ENCODE data around the gene TLX2.
A peak's percentile ranks its signal among the peaks of the same experiment; 100 is the strongest.
"Not testable (repeated sequence)": the region's sequence is repeated elsewhere in the genome, so short reads cannot be mapped to it uniquely, and the experiment has no call there.

TLX2 gene

GRCh38 chr2:74553892-74554819, 39.9 kb downstream of the TLX2 start, which contains the start of the genes DOK1 and LOXL3:
DOK1 (plus strand) TSS chr2:74554720; CDS start chr2:74554755, 35 bp downstream.
LOXL3 (minus strand) TSS chr2:74553942; CDS start chr2:74552634, 1,308 bp downstream.
- DNase-seq (ENCODE audit: low read depth, low spot score) = peak; percentile 69

GRCh38 chr2:74554820-74555531, 40.7 kb downstream of the TLX2 start:
- DNase-seq (ENCODE audit: low read depth, low spot score) = no peak

DNA sequence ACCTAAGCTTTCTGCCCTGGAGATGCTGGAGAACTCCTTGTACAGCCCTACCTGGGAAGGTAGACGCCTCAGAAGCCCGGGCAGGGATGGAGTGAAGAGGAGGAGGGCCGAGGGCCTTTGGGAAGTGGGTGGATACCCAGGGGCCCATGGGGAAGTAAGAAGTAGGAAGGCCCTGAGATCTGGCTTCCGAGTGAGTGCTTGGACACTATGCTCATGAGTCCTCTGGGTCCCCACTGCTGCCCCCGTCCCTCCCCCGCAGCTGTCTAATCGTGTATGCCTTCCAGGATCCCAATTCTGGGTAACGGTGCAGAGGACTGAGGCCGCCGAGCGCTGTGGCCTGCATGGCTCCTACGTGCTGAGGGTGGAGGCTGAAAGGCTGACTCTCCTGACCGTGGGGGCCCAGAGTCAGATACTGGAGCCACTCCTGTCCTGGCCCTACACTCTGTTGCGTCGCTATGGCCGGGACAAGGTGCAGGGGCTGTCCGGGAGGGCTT, 41.4 kb downstream of the TLX2 start:
- no peak for DNase-seq (ENCODE audit: low read depth, low spot score)

DNA sequence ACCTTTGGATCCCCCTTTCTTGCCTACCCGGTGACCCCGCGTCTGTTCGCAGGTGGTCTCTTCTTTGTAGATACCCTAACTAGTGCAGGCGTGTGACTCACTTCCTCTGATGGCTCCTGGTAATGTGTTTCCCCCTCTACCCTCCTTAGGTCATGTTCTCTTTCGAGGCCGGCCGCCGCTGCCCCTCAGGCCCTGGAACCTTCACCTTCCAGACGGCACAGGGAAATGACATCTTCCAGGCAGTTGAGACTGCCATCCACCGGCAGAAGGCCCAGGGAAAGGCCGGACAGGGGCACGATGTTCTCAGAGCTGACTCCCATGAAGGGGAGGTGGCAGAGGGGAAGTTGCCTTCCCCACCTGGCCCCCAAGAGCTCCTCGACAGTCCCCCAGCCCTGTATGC, 41.9 kb downstream of the TLX2 start:
- DNase-seq (ENCODE audit: low read depth, low spot score) = no peak

- no peak for DNase-seq (ENCODE audit: low read depth, low spot score)
These were observed 42.7 kb downstream of the TLX2 start for GRCh38 chr2:74556831-74557370.

DNA sequence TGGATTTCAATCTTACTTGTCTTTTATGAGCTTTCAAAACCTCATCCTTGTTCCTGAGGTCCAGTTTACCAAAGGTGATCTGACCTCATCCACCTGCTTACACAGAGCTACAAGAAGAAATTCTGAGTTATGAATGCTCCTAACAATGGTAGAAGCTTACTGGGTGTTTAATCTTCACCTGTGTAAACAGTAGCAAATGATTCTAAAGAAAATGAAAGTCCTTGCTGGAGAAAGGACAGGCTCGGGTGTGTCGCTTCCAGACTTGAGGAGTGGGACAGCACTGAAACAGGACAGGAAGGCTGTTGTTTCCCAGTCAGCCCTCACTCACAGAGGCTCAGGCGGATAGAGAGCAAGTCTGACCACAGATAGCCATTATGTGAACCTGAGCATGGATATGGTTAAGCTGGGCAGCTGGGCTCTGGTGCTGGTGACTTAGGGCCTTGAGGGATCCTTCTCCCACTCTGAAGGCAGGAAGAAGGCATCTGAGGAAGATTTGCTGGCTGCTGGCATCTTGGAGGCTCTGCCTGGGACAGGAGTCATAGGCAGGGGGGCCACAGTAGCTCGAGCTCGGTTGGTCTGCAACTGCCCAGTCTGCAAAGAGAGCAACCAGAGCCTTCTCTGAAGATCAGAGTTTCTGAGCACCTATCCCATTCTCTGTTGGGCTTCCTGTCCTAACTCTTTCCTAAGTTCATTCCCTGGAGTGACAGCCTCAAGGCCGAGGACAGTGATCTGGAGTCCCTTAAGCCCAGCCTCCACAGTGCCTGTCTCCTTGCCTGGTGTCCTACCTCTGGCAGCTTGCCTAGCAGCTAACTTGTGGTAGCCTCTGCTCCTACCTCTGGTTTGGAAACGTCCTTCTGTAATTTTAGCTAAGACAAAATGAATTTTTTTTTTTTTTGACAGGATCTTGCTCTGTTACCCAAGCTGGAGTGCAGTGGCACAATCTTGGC, 44.3 kb downstream of the TLX2 start:
- DNase-seq (ENCODE audit: low read depth, low spot score) = no peak

- no peak for DNase-seq (ENCODE audit: low read depth, low spot score)
These were observed 45.7 kb downstream of the TLX2 start for GRCh38 chr2:74559912-74560311.

DNA sequence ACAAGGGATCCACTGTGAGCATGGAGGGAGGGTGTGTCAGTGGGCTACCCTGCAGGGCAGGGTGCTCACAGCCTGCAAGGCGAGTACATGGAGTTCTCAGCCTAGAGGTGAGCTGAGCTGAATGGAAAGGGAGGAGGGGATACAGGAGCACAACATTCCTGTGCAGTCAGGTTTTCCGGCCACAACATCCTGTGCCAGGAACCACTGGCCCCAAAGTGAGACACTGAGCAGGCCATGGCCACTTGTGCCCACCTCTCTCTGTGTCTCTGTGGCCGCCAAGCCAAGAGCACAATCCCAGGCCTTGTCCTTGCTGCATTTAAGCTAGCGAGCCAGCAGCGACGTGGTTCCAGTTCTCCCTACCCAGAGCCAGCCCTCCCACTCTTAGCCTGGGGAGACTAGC, 46.3 kb downstream of the TLX2 start:
- no peak for DNase-seq (ENCODE audit: low read depth, low spot score)

DNA sequence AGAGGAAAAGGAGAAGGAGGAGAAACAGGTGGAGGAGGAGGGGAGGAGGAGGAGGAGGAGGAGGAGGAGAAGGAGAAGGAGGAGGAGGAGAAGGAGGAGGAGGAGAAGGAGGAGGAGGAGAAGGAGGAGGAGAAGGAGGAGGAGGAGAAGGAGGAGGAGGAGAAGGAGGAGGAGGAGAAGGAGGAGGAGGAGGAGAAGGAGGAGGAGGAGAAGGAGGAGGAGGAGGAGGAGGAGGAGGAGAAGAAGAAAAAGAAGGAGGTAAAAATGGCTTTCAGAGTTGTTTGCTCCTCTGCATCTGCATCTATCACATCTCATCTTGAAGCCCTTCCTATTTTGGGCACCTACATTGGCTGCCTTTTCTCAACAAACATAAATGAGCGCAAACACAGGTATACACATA, 46.8 kb downstream of the TLX2 start:
- DNase-seq (ENCODE audit: low read depth, low spot score) = not testable (repeated sequence)

GRCh38 chr2:74562126-74562775, 48.0 kb downstream of the TLX2 start:
- no peak for DNase-seq (ENCODE audit: low read depth, low spot score)

GRCh38 chr2:74564222-74564621, 50.0 kb downstream of the TLX2 start:
- no peak for DNase-seq (ENCODE audit: low read depth, low spot score)

GRCh38 chr2:74566076-74566753, 52.0 kb downstream of the TLX2 start:
- DNase-seq (ENCODE audit: low read depth, low spot score) = no peak

DNA sequence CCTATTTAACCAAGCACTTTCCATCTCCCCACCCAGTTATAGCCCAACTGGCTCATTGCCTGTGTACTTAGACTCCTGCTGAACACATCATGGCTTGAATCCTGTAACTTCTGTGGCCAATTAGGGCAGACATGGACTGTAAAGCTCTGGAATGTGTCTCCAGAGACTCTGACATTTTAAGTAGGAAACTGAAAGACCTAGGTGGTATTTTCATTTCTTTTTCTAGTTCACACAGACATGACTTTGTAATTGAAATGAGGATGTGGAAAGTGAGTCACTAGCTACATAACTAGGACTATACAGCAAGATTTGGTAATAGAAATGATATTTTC, 52.5 kb downstream of the TLX2 start:
- no peak for DNase-seq (ENCODE audit: low read depth, low spot score)
